Colon (tissue), 2 donors: ENCODE data around the gene ADCY7.
"Not testable (repeated sequence)": the region's sequence is repeated elsewhere in the genome, so short reads cannot be mapped to it uniquely, and the experiment has no call there.

Source experiments
- FAIRE-seq: peaks from 2 replicates; lab custom pipeline; 2012; peaks lifted over from hg19 to GRCh38; lab: Jason Lieb, UNC
- donor health status: control.
- donor health status: control.

The ADCY7 gene

GRCh38 chr16:50338371-50339231 is 72.2 kb downstream of the ADCY7 start:
- FAIRE-seq = no peak

GRCh38 chr16:50340578-50340977 is 74.2 kb downstream of the ADCY7 start:
- FAIRE-seq = no peak

GRCh38 chr16:50343566-50343965 is 77.2 kb downstream of the ADCY7 start:
- FAIRE-seq = not testable (repeated sequence)

- not testable (repeated sequence) for FAIRE-seq
Observed at GRCh38 chr16:50345210-50345609, 78.9 kb downstream of the ADCY7 start.

- no peak for FAIRE-seq
Observed at GRCh38 chr16:50351116-50351515, 84.8 kb downstream of the ADCY7 start.

- FAIRE-seq = no peak
Observed at GRCh38 chr16:50351952-50352351, 85.6 kb downstream of the ADCY7 start.

GRCh38 chr16:50354082-50354481 is 87.7 kb downstream of the ADCY7 start:
- no peak for FAIRE-seq

- peak; percentile 41 for FAIRE-seq
Observed at GRCh38 chr16:50354629-50355456, 88.5 kb downstream of the ADCY7 start.

- FAIRE-seq = no peak
Observed at GRCh38 chr16:50359626-50360025, 93.3 kb downstream of the ADCY7 start.

- FAIRE-seq = no peak
Observed at GRCh38 chr16:50360033-50360778, 93.9 kb downstream of the ADCY7 start.

GRCh38 chr16:50360779-50361178 is 94.4 kb downstream of the ADCY7 start:
- FAIRE-seq = no peak

- FAIRE-seq = no peak
Observed at GRCh38 chr16:50363656-50364055, 97.3 kb downstream of the ADCY7 start.

- no peak for FAIRE-seq
Observed at GRCh38 chr16:50365791-50366575, 99.6 kb downstream of the ADCY7 start.
